DND-41 (cell line): ENCODE results near the gene PPP4R2.

Experiments used
- EZH2 ChIP-seq: IDR thresholded peaks from 3 replicates; pipeline ENCODE4 v1.6.1; 2012; ENCODE audit warnings: borderline replicate concordance, low read depth, mild to moderate bottlenecking, moderate library complexity, low read length, inconsistent platforms; ENCODE audit not compliant: severe bottlenecking
- TF ChIP-seq, protein P1 (sequence below): IDR thresholded peaks from 2 replicates; pipeline ENCODE4 v1.5.1; 2012; ENCODE audit warnings: borderline replicate concordance, low read length, moderate library complexity, mild to moderate bottlenecking; ENCODE audit not compliant: poor library complexity, severe bottlenecking; ENCODE audit errors: extremely low read depth

- TF ChIP-seq EZH2, result no peak
- TF ChIP-seq, protein P1, sequence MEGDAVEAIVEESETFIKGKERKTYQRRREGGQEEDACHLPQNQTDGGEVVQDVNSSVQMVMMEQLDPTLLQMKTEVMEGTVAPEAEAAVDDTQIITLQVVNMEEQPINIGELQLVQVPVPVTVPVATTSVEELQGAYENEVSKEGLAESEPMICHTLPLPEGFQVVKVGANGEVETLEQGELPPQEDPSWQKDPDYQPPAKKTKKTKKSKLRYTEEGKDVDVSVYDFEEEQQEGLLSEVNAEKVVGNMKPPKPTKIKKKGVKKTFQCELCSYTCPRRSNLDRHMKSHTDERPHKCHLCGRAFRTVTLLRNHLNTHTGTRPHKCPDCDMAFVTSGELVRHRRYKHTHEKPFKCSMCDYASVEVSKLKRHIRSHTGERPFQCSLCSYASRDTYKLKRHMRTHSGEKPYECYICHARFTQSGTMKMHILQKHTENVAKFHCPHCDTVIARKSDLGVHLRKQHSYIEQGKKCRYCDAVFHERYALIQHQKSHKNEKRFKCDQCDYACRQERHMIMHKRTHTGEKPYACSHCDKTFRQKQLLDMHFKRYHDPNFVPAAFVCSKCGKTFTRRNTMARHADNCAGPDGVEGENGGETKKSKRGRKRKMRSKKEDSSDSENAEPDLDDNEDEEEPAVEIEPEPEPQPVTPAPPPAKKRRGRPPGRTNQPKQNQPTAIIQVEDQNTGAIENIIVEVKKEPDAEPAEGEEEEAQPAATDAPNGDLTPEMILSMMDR, result no peak
Observed at GRCh38 chr3:72957297-72957696, 39.3 kb upstream of the PPP4R2 start.
